Stimulated activated CD4-positive, alpha-beta T cell treated with anti-CD3 and anti-CD28 coated beads, Interleukin-12 subunit alpha, Interleukin-12 subunit beta, amount 100 ng/mL, for 24 hours (primary cell): ENCODE measurements around the gene MYG1.
"Not testable (repeated sequence)": the region's sequence is repeated elsewhere in the genome, so short reads cannot be mapped to it uniquely, and the experiment has no call there.

Source experiments
- DNase-seq, 2 experiments: peaks; one replicate each; pipeline ENCODE4 v3.0.0-alpha.2; 2020; ENCODE audit warnings: low read depth in 2 of 2

MYG1 gene

DNA sequence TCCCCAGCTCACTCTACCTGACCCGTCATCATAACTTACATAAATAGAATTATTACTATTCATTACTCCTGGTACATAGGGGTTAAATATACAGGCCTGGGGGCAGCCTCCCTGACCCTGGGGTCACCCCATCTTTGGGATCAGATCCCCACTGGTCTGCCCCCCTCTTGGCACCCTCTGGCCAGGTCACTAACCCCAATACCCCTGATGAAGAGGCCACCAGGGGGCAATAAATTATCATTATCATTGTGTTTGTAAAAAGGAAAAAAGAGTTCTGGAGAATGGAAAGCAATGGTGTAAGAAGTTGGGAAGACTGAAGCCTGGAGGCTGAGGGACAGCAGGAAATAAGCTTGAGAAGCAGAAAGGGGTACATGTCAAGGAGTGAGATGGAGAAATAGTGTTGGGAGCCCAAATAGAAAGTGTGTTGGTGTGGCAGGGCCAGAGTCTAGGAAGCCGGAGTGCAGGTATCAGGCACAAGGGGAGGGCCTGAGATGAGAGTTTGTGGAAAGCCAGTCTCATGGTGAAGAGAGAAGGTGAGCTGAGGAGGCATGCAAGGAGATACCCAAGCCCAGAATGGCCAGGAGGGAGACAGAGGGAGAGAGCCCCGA lies 28.0 kb downstream of the MYG1 start:
- DNase-seq, result no peak

DNA sequence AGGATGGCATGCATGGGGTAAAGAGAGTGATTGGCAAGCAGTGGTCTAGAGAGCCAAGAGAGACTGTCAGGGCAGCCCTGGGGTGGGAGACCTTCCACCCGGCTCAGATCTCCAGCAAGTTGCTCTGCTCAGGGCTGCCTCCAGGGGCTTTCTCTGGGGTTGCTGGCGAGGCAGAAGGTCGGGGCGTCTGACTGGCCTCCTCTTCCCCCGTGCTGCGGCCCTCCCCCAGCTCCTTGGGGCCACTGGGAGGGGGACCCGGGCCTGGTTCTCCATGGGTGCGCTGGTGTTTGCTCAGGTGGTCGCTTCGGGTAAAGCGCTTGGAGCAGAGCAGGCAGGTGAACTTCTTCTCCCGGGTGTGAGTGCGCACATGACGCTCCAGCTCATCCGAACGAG lies 28.5 kb downstream of the MYG1 start:
- no peak for DNase-seq

DNA sequence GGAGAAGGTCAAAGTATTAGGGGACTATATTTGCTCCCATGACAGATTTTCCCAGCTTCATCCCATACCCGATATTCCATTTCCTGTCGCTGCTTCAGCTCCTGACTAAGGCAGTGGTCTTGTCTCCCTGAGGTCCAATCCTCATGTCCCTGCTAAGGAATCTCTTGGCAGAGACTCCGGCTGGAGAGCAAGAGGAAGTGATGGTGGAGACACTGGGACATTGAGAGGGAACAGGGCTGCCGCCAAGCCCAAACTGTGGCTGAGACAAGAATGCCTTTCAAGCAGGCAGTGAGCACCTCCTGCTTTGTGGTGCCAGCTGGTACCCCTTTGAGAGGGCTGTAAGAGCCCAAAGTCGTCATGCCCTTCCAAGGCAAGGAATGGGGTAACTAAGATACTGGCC lies 31.2 kb downstream of the MYG1 start:
- no peak for DNase-seq

DNA sequence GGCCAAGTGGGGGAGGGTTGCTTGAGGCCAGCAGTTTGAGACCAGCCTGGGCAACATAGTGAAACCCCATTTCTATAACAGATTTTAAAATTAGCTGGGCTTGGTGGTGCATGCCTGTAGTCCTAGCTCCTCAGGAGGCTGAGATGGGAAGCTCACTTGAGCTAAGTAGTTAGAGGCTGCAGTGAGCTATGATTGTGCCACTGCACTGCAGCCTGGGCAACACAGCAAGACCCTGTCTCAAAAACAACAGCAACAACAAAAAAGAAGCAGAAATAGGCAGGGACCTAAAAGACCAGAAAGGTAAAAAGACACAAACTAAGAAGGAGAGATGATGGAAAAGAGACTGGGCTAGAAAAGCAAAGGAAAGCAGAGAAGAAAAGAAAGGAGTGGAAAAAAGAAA lies 32.8 kb downstream of the MYG1 start:
- not testable (repeated sequence) for DNase-seq

DNA sequence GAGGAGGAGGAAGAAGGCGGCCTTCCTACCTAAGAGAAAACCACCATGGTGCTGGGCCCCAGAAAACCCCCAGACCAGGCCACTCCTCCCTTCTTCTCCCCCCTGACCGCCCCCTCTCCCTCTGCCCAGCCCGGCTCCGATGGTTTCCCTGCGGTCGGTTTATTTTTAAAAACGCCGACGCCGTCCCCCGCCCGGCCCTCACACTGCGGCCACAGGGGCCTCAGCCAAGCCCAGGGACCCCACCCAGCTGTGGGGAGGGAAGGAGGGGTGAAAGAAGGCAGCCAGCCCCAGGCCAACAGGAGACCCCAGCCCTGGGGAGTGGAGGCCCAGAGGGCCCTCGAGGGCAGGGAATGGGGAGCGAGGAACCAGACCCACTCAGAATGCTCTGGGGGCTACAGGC lies 33.2 kb downstream of the MYG1 start:
- DNase-seq, result no peak

DNA sequence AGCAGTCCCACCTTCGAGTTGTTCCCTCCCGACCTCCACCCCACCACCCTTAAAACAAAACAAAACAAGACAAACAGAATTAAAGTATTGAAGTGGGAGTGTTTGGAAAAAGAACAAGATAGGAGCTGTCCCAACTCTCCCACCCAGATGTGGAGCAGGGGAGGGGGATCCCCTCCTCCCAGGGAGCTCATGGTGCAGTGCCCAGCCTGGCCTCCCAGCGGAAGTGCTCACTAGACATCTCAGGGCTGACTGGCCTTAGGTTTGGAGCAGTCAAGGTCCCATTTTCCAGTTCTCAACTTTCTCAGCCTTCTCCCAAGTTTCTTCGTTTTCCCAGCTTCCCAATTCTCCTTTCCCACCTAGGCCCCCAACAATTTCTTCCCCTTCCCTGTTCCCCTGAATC lies 33.8 kb downstream of the MYG1 start:
- DNase-seq, result no peak

DNA sequence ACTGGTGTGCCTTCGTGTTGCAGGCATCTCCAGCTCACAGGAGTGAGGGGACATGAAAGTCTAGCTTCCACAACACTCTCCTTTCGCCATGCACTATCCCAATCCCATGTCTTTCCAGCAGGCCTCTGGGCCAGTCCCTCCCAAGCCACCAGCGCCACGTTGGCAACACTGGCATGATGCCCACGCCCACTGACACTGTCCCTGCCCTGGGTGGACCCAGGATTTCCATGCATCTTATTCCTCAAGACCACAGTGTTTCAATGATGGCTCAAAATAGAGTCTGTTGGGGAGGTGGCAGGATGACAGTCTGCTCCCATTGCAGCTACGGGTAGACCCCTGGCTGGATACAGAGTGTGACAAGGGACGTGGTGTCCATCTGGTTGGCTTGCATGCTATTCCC lies 34.4 kb downstream of the MYG1 start:
- DNase-seq, result no peak

DNA sequence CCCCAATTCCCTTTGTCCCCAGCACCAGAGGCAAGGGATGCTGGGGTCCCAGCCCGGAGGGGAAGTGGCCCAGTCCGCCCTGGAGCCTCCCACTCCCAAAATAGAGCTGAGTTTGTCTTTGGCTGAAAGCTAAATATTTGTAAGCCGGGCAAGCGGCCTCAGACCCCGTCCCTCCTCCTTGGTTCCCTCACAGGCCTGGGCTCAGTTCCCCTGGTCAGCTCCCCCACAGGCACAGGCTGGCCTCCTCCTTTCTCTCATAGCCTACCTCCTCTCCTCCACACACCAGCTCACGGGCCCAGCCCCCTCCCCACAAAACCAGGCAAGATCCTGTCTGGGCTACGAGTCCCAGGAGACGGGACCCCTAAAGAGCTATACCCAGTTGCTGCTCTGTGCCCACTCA lies 35.3 kb downstream of the MYG1 start:
- no peak for DNase-seq

DNA sequence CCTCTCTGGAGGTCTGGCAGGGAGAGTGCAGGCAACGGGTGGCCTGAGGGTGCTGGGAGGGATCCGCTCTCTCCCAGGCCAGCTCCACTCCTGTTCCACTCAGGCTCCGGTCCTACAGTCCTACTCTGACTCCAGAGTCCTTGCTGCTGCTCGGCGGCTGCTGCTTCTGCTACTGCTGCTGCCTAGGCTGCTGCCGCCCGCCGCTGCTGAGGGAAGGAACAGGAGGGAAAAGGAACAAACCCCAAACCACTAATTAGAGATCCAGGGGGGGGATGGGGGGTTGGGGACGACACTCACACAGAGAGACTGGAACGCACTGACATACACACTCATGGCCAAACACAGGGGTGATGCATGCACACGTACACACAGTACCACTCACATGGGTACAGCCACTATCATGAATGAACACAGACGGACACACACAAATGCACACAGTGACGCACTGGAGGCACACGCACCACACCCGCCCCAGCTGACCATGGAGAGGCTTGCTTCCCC lies 36.7 kb downstream of the MYG1 start, which contains the start of gene SP7:
Gene SP7, minus strand, starts transcription at position 174 of the 501 bp plus-strand sequence. CDS start 708 bp downstream, outside the sequence.
- no peak for DNase-seq

DNA sequence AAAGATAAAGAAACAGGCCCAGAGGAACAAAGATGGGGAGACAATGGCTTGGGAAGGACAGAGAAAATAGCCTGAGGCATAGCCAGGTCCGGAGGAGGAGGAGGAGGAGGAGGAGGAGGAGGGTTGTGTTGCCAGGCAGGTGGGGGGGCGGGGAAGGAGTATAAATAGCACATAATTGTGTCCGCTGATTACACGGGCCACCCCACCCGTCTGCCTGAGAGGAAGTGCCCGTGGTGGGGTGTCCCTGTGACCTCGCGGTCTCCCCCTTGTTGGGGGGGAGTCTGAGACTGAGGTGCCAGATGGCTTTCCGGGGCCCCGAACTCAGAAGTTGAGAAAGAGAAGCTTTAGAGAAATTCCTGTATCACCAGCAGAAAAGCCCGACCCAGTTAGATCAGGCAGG lies 38.5 kb downstream of the MYG1 start:
- no peak for DNase-seq

DNA sequence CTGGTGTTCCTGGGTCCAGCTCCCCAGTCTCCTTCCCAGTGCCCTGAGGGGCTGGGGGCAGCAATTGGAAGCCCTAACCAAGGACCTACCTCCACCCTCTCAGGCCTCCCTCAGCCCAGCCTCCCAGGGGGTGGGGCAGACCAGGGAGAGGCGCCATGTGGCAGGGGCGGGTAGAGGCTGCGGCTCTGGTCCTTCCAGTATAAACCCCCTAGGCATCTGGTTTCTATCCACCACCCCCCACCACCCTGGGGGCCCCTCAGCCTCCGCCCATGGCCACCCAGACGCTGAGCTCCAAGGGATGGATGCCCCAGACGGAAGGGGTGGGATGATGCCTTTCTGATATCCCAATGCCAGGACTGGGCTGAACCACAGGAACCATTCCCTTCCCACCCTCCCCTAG lies 39.4 kb downstream of the MYG1 start:
- DNase-seq, result no peak

DNA sequence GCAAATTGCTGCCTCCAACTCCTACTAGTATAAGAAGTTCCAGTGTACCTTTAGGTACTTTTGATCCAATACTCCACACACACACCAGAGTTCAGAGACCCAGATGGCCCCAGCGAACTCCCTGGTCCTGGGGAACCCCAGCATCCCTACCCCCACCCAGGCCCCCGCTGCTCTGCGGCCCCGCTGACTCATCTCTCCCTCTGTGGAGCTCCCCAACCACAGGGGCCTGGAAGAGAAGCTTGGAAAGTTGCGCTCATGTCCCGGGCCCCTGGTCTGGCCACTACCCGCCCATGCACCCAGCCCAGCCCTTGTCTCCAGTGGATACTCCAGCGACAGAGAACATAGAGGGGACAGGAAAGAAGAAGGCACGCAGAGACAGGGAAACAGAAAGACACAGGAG lies 40.9 kb downstream of the MYG1 start:
- DNase-seq, result no peak

DNA sequence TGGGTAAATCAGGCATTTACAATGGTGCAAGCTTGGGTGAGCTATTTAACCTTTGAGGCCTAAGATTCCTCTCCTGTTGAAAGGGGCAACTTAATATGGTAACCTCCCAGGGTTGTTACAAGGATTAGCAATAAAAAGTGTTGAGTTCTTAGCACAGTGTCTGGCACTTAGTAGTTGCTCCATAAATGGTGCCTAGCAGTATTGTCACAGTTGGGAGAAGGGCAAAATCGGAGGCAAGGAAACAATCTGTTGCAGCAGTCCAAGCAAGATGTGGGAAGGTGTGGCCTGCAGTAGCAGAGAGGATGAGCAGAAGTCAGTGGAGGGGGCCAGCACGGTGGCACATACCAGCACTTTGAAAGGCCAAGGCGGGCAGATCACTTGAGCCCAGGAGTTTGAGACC lies 44.0 kb downstream of the MYG1 start:
- DNase-seq, result no peak

DNA sequence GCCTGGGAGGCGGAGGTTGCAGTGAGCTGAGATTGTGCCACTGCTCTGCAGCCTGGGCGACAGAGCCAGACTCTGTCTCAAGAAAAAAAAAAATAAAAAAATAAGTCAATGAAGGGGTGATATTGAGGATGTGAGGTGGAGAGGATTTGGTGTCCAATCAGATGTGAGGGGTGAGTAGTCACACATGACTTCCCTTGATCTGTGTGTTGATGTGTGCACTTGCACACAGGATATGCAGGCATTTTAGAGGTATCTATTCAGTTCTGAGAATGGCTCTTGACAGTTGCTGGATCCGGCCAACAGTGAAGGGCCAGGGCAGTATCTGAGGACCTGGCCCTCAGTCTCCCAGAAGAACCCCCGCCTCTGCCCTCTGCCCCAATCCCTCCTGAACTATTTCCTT lies 44.5 kb downstream of the MYG1 start:
- DNase-seq, result no peak

DNA sequence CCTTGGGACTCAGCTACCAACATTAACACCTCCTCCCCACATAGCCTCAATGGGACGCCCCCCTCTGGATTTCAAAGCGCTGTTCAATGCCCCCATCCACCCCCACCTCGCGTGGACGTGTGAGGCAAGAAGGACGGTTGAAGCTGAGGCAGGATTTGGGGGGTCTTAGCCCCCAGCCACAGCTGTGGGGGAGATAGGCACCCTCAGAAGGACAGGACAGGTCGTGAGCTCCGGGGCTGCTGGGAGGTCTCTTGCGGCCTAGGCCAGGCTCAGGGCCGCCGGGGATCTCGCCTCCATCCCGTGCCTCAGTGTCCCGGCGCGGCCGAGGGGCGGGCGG lies 45.0 kb downstream of the MYG1 start:
- no peak for DNase-seq

DNA sequence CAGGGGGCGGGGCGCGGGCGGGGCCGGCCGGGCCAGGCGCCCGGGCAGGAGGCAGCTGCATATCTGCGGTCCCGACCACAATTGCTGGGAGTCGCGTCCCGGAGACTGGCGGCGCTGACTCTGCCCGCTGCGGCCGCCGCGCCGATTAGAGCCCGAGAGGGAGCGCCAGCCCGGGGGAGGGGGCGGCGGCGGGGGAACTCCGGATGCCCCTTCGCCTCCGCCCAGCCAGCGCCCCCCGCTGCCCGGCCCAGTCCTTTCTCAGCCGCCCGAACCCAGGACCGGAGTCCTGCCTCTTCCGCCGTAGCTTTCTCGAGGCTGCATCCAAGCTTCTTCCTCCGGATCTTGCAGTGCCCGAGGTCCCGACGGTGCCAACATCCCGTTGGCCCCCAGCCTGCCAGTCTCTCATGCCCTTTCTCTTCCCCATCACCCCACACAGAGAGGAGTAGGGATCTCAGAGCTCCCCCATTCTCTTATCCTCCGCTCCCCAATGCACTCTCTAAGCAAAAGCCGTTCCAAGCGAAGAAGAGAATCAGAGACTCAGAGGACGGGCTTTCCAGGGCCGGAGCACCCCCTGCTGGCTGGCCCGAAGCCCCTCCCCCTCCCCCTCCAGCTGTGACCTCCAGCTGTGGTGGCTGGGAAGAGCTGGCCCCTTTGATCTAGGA lies 45.5 kb downstream of the MYG1 start:
- peak in 1 of 2 experiments; percentile 66 for DNase-seq

DNA sequence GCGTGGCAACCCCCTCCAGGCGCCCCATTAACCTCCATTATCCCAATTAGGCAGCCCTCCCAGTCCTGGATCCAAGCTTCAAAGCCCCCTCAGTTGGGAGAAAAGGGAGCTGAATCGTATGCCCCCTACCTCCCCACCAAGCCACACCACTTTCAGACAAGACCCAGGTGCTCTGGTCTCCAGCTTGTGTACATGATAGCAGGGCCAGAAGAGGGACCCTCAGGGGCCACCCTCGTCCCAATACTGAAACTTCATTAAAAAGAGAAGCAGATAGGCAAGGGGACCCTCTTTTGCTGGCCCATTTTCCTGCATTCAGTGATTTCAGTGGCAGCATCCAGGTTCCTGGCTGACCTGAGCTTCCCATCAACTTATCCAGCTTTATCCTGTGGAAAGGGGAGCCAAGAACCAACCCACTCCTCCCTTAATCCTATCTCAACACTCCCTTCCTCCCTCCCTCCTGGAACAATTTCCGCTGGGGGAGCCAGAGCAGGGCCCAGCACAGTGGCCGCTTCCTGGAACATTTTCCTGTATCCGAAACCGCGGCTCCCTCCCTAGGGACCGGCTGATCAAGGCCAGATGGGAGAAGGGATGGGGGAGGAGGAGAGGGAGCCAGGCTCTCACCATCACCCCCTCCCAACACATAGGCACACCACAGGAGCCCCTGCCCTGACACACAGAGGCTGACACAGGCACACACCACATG lies 46.1 kb downstream of the MYG1 start:
- no peak for DNase-seq

DNA sequence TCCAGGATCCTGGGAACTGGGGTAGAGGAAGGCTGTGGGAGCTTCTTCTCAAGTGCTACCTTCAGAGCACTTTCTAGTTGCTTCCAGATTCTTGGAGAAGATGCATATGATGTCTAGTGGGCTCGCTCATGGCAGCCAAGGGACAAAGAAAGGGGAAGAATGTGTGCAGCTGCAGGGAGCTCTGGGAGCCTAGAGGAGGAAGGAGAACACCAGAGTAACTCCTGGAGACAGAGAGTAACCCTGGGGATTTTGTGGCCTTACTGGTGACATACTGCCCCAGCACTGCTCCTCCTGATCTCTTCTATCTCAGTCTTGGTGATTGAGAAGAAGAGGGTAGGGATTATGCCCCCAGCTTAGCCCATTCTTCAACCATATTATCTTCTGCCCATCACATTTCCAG lies 47.0 kb downstream of the MYG1 start:
- DNase-seq, result no peak

DNA sequence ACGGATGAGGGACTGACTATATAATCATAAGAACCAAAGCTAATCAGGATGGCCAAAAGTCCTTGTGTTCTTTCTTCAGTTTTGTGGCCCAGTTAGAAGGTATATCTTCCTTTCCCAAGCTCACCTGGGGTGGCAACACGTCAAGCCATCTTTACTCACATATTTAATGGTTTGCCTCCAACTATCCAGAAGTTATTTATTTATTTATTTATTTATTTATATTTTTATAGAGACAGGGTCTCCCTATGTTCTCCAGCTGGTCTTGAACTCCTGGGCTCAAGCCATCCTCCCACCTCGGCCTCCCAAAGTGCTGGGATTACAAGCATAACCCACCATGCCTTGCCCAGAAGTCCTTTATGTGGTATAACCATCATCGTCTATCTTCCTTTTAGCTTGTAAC lies 48.4 kb downstream of the MYG1 start:
- no peak for DNase-seq

DNA sequence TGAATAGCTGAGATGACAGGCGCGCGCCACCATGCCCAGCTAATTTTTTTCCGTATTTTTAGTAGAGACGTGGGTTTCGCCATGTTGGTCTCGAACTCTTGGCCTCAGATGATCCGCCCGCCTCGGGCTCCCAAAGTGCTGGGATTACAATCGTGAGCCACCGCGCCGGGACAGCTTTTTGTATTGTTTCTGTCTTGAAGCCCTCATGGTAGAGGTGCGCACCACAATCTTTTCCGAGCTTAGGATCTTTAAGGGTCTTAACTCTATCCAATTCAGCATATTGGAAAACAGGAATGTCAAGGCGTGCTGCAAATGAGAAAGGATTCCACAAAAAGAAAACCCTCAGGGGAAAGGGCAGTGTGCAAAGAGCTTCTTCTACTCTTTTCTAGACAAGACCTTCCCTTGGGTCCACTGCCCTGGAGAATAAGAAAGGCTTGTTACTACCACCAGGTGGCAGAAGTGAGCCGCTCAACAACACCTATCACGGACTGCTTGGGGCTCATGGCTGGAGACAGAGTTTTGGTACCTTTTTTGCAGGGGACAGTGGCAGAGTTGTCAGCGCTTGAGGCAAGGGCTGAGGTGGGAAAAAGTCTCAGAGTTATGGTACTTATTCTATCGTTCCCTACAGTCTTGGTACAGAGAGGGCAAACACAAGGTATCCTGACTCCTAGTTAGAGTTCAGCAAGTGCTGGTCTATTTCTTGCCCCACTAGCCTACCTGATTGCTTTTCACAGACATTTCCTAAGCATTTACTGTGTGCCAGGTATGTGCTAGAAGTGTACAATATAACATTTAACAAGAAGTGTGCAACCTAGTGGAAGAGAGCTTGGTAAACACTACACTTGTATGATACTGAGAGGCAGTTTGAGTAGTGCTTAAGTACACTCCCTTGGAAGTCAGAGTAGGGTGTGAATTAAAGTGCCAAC lies 53.1 kb downstream of the MYG1 start:
- peak; percentile 66 to 76 for DNase-seq

DNA sequence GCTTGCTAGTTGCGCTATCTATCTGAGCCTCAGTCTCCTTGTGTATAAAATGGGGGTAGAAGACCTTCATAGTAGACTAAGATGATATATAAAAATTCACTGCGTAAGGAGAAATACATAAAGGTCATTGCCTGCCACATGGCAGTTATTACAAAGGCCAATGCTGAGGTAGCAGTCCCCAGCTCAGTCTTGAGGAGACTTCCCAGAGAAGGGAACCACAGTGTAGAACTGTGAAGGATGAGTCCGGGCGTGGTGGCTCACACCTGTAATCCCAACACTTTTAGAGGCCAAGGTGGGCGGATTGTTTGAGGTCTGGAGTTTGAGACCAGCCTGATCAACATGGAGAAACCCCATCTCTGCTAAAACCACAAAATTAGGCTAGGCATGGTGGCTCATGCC lies 53.8 kb downstream of the MYG1 start:
- no peak for DNase-seq

DNA sequence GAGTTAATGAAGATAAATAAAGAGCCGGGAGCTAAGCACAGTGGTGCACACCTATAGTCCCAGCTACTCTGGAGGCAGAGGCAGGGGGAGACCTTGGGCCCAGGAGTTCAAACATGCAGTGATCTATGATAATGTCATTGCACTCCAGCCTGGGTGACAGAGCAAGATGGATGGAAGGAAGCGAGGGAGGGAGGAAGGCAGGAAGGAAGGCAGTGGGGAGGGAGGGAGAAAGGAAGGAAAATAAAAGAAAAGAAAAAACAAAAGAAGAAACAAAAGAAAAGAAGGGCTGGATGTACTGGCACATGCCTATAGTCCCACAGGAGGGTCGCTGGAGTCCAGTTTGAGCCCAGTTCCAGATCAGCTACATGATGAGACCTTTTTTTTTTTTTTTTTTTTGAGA lies 55.6 kb downstream of the MYG1 start:
- no peak for DNase-seq
